ENCODE results near the gene HIPK3. TPM values are rescaled to one million over a fixed set of nuclear protein-coding genes. Genes with fewer than 3 reads are reported as not detected.

The HIPK3 gene
- total and polyA plus RNA-seq, 10 of the 15 experiments (the other 5 are each of a cell fraction or from before 2014, with no cell fraction given) = 3.4 to 26.5 (median 13.6) TPM

DNA sequence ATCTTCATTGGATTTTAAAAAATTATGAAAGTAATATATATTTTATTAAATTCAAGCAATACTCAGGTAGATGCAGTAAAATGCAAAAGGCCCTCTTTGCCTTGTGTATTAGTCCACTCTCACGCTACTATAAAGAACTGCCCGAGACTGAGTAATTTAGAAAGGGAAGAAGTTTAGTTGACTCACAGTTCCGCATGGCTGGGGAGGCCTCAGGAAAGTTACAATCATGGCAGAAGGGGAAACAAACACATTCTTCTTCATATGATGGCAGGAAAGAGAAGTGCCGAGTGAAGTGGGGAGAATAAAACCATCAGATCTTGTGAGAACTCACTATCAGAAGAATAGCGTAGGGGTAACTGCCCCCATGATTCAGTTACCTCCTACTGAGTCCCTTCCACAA is 130.8 kb downstream of the HIPK3 start:
- no TSS peak for BruUV-seq (replicated peaks)
- Histone ChIP-seq H3K27ac (ENCODE audit: control insufficient read depth, insufficient read depth) (peak overlapping the region; percentile 85), H3K36me3 (ENCODE audit: control insufficient read depth in 2 of 2, insufficient read depth in 2 of 2, low read length in 1 of 2) (no peaks in the 10 kb centered on the region), H2AFZ (ENCODE audit: control insufficient read depth, low read depth, low read length) (peak overlapping the region; percentile 45), H3K79me2 (ENCODE audit: control insufficient read depth, insufficient read depth, low read length) (no peaks in the 10 kb centered on the region; the same call in 1 of the 2 replicates), H3K9me3 (replicated peaks; ENCODE audit: control insufficient read depth, insufficient read depth, low read length) (peaks cover 4% of the 10 kb centered on the region; the same call in 2 of the 3 replicates), H3K27me3 (replicated peaks in 1 of 2; ENCODE audit: control insufficient read depth in 2 of 2, insufficient read depth in 2 of 2, low read length in 1 of 2) (no peaks in the 10 kb centered on the region), H3K4me2 (ENCODE audit: control insufficient read depth, insufficient read depth) (peak overlapping the region; percentile 68), H3K4me3 (no peak overlapping the region), H4K20me1 (ENCODE audit: control insufficient read depth, insufficient read depth) (no peaks in the 10 kb centered on the region), H3K4me1 (ENCODE audit: control insufficient read depth, insufficient read depth, low read length) (peaks cover 41% of the 10 kb centered on the region), H3K9ac (ENCODE audit: control insufficient read depth, insufficient read depth, low read length) (no peak overlapping the region)
- in situ Hi-C loops (cut with MboI) (no loop called here), intact Hi-C loops (cut with micrococcal nuclease; ENCODE audit: unreplicated experiment) (loop anchor here (10.0 kb wide), 1 partner anchor 667 kb away; the partner anchor contains the start of gene CAPRIN1)
- 1% methylated on average over 5 of the region's 5 CpGs for WGBS (ENCODE audit: insufficient coverage, insufficient replicate concordance, low lambda C conversion rate, missing lambda C conversion rate)
- no peak for FAIRE-seq
- SMC1A ChIA-PET (ENCODE audit: uncharacterized antibody, unreplicated experiment) = interaction anchor here (1.3 to 1.7 kb wide), 2 partner anchors 9 kb away, joined by 4 to 7 read pairs; no protein-coding TSS in a partner anchor
- RAD21 ChIA-PET (ENCODE audit: unreplicated experiment) = no interaction called here
- peak; percentile 78 for ATAC-seq
- POLR2A ChIA-PET = no interaction called here
- DNase-seq (ENCODE audit: low read depth, low spot score) = peak; percentile 62
- CTCF ChIA-PET = no interaction called here
- TF ChIP-seq SMAD1 (IDR thresholded peaks at IDR 0.05; ENCODE audit: low read depth, partially characterized antibody) (no peak), SP1 (IDR thresholded peaks at IDR 0.05; ENCODE audit: low read depth, low read length) (peak; percentile 9), RAD21 (IDR thresholded peaks at IDR 0.05; ENCODE audit: insufficient read depth, low read depth, low read length) (no peak), POU2F2 (IDR thresholded peaks at IDR 0.05; ENCODE audit: borderline replicate concordance, low read depth, low read length) (no peak), CREB1 (IDR thresholded peaks at IDR 0.05; ENCODE audit: low read depth) (no peak), EP300 (IDR thresholded peaks at IDR 0.05; ENCODE audit: borderline replicate concordance in 1 of 2, control insufficient read depth in 1 of 2, low read depth in 2 of 2, low read length in 2 of 2) (peak in 1 of 2 experiments; percentile 50; a peak in 1 of 4 replicates), FOS (IDR thresholded peaks at IDR 0.05; ENCODE audit: borderline replicate concordance, extremely low read depth, insufficient read length) (no peak)
- TF ChIP-seq, protein P1, sequence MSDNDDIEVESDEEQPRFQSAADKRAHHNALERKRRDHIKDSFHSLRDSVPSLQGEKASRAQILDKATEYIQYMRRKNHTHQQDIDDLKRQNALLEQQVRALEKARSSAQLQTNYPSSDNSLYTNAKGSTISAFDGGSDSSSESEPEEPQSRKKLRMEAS (IDR thresholded peaks at IDR 0.05; ENCODE audit: low read depth, low read length) = no peak
- TF ChIP-seq, protein P2, sequence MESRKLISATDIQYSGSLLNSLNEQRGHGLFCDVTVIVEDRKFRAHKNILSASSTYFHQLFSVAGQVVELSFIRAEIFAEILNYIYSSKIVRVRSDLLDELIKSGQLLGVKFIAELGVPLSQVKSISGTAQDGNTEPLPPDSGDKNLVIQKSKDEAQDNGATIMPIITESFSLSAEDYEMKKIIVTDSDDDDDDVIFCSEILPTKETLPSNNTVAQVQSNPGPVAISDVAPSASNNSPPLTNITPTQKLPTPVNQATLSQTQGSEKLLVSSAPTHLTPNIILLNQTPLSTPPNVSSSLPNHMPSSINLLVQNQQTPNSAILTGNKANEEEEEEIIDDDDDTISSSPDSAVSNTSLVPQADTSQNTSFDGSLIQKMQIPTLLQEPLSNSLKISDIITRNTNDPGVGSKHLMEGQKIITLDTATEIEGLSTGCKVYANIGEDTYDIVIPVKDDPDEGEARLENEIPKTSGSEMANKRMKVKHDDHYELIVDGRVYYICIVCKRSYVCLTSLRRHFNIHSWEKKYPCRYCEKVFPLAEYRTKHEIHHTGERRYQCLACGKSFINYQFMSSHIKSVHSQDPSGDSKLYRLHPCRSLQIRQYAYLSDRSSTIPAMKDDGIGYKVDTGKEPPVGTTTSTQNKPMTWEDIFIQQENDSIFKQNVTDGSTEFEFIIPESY (IDR thresholded peaks at IDR 0.05) = no peak
- TF ChIP-seq, protein P3, sequence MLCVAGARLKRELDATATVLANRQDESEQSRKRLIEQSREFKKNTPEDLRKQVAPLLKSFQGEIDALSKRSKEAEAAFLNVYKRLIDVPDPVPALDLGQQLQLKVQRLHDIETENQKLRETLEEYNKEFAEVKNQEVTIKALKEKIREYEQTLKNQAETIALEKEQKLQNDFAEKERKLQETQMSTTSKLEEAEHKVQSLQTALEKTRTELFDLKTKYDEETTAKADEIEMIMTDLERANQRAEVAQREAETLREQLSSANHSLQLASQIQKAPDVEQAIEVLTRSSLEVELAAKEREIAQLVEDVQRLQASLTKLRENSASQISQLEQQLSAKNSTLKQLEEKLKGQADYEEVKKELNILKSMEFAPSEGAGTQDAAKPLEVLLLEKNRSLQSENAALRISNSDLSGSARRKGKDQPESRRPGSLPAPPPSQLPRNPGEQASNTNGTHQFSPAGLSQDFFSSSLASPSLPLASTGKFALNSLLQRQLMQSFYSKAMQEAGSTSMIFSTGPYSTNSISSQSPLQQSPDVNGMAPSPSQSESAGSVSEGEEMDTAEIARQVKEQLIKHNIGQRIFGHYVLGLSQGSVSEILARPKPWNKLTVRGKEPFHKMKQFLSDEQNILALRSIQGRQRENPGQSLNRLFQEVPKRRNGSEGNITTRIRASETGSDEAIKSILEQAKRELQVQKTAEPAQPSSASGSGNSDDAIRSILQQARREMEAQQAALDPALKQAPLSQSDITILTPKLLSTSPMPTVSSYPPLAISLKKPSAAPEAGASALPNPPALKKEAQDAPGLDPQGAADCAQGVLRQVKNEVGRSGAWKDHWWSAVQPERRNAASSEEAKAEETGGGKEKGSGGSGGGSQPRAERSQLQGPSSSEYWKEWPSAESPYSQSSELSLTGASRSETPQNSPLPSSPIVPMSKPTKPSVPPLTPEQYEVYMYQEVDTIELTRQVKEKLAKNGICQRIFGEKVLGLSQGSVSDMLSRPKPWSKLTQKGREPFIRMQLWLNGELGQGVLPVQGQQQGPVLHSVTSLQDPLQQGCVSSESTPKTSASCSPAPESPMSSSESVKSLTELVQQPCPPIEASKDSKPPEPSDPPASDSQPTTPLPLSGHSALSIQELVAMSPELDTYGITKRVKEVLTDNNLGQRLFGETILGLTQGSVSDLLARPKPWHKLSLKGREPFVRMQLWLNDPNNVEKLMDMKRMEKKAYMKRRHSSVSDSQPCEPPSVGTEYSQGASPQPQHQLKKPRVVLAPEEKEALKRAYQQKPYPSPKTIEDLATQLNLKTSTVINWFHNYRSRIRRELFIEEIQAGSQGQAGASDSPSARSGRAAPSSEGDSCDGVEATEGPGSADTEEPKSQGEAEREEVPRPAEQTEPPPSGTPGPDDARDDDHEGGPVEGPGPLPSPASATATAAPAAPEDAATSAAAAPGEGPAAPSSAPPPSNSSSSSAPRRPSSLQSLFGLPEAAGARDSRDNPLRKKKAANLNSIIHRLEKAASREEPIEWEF (IDR thresholded peaks at IDR 0.05; ENCODE audit: insufficient replicate concordance, low read depth, low read length) = no peak
- TF ChIP-seq, protein P4, sequence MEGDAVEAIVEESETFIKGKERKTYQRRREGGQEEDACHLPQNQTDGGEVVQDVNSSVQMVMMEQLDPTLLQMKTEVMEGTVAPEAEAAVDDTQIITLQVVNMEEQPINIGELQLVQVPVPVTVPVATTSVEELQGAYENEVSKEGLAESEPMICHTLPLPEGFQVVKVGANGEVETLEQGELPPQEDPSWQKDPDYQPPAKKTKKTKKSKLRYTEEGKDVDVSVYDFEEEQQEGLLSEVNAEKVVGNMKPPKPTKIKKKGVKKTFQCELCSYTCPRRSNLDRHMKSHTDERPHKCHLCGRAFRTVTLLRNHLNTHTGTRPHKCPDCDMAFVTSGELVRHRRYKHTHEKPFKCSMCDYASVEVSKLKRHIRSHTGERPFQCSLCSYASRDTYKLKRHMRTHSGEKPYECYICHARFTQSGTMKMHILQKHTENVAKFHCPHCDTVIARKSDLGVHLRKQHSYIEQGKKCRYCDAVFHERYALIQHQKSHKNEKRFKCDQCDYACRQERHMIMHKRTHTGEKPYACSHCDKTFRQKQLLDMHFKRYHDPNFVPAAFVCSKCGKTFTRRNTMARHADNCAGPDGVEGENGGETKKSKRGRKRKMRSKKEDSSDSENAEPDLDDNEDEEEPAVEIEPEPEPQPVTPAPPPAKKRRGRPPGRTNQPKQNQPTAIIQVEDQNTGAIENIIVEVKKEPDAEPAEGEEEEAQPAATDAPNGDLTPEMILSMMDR (IDR thresholded peaks at IDR 0.05 in 2 of 3, conservative IDR thresholded peaks at IDR 0.05 in 1 of 3; ENCODE audit: control insufficient read depth in 2 of 3, extremely low read depth in 1 of 3, insufficient read depth in 1 of 3, low read depth in 3 of 3, low read length in 3 of 3) = no peak
